ENCODE results near the gene CCSAP.

DNA sequence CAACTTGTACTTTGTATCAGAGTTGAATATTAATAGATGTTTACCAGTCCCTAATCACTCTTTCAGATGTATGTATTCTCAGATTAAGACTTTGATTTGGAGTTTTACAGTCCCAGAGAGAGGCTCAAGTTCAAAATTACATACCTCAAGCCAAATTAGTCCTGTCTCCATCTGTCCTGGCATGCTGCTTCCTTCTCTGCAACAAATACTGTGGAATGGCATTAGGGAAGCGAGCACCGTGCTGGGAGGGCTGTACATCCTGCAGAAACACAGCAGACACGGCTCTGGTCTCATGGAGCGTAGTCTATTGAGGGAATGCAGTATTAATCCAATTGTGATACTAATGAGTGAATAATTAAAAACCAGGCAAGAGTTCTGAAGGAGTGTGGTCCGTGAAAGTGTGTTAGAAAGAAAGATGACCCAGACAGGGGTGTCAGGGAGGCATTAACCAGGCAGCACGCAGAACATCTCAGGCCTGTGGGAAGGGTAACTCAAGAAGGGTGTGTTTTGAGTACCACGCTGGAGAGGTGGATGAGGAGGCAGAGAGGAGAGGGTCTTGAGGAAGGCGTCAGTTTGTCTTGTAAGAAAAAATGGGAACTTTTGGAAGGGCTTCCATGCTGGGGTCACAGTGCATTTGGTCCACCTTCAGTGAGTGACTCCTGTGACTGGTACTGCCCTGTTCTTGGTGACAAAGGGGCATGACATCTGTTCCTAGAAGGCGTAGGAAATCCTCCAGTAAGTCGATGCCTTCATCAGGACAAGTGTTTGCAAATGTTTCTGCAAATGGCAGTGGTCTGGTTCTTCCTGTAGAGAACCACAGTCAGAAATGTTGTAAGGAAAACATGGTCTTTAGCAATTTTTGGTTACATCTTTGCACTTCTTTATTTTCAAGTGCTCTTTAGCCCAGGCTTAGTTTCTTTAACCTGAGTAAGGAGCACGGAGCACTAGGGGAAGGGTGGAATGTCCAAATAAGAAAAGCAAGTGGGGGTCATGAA is 70.4 kb downstream of the CCSAP start:
- TF ChIP-seq, protein P1, sequence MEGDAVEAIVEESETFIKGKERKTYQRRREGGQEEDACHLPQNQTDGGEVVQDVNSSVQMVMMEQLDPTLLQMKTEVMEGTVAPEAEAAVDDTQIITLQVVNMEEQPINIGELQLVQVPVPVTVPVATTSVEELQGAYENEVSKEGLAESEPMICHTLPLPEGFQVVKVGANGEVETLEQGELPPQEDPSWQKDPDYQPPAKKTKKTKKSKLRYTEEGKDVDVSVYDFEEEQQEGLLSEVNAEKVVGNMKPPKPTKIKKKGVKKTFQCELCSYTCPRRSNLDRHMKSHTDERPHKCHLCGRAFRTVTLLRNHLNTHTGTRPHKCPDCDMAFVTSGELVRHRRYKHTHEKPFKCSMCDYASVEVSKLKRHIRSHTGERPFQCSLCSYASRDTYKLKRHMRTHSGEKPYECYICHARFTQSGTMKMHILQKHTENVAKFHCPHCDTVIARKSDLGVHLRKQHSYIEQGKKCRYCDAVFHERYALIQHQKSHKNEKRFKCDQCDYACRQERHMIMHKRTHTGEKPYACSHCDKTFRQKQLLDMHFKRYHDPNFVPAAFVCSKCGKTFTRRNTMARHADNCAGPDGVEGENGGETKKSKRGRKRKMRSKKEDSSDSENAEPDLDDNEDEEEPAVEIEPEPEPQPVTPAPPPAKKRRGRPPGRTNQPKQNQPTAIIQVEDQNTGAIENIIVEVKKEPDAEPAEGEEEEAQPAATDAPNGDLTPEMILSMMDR (IDR thresholded peaks at IDR 0.05; ENCODE audit: poor library complexity): no peak
- TF ChIP-seq EZH2 (IDR thresholded peaks at IDR 0.05; ENCODE audit: borderline replicate concordance) (no peak), EZH2phosphoT487 (IDR thresholded peaks at IDR 0.05; ENCODE audit: low read depth, severe bottlenecking, unreplicated experiment) (no peak)
